GM12878 (cell line): Measurements from ENCODE around the gene POLG. TPM values are rescaled to one million over a fixed set of nuclear protein-coding genes. Genes with fewer than 3 reads are reported as not detected.

ENCODE experiments used
- ATAC-seq: fragments of 200-7000 bp; cut with Tn5 transposase; 3 replicates; pipeline ENCODE4 v1.9.1; 2020; ENCODE audit warnings: mild to moderate bottlenecking, moderate library complexity
- BruUV-seq: library from RNA; stranded (reverse); fragments of 400-500 nt; replicated peaks from 2 replicates; lab custom pipeline; 2021; lab: Mats Ljungman, UMichigan
- CTCF ChIA-PET: fragments of 300-600 bp; sonication (Branson Sonifier 250); formaldehyde crosslinking; extraction: SDS; loops from one replicate; lab custom pipeline; 2021; ENCODE audit warnings: inconsistent platforms; lab: Yijun Ruan, JAX
- POLR2A ChIA-PET: fragments of 350-600 bp; formaldehyde crosslinking; extraction: SDS; loops from one replicate; lab custom pipeline; 2021; ENCODE audit warnings: inconsistent platforms; lab: Charles Lee
- RAD21 ChIA-PET: fragments of 300-600 bp; sonication (Branson Sonifier 250); formaldehyde crosslinking; loops from one replicate; lab custom pipeline; 2023; ENCODE audit warnings: antibody characterized with exemption; ENCODE audit not compliant: unreplicated experiment; lab: Charles Lee
- SMC1A ChIA-PET: fragments of 300-600 bp; sonication (Branson Sonifier 250); formaldehyde crosslinking; loops from one replicate; lab custom pipeline; 2023; ENCODE audit not compliant: unreplicated experiment, uncharacterized antibody; lab: Charles Lee
- DNase-seq: peaks from one replicate; pipeline ENCODE4 v3.0.0-alpha.2; 2011; ENCODE audit warnings: low read depth, low spot score
- FAIRE-seq: peaks from 3 replicates; lab custom pipeline; 2011; peaks lifted over from hg19 to GRCh38; lab: Jason Lieb, UNC
- H2AFZ ChIP-seq: 2 replicates; pipeline ENCODE4 v1.6.0; 2011; ENCODE audit warnings: low read depth, low read length, control low read depth; ENCODE audit not compliant: control insufficient read depth
- H3K27ac ChIP-seq: 2 replicates; pipeline ENCODE4 v1.5.1; 2011; ENCODE audit warnings: control low read depth; ENCODE audit not compliant: control insufficient read depth, insufficient read depth
- H3K27me3 ChIP-seq, 2 experiments: replicated peaks in 1 of 2; 2 replicates each; pipeline versions ENCODE4 v1.6.0 to v1.6.1; 2011; ENCODE audit warnings: low read length in 1 of 2; ENCODE audit not compliant: control insufficient read depth in 2 of 2, insufficient read depth in 2 of 2
- H3K36me3 ChIP-seq, 2 experiments: 2 replicates each; pipeline ENCODE4 v1.5.1; 2011; ENCODE audit warnings: low read length in 1 of 2; ENCODE audit not compliant: control insufficient read depth in 2 of 2, insufficient read depth in 2 of 2
- H3K4me1 ChIP-seq: 2 replicates; pipeline ENCODE4 v1.6.1; 2011; ENCODE audit warnings: mild to moderate bottlenecking, low read length, moderate library complexity, mixed read lengths; ENCODE audit not compliant: control insufficient read depth, insufficient read depth
- H3K4me2 ChIP-seq: 2 replicates; pipeline ENCODE4 v1.6.0; 2011; ENCODE audit warnings: control low read depth; ENCODE audit not compliant: control insufficient read depth, insufficient read depth
- H3K4me3 ChIP-seq: fragments of 200-600 bp; sonication (generic); 2 replicates; pipeline ENCODE4 v1.5.1; 2016
- H3K79me2 ChIP-seq: 2 replicates; pipeline ENCODE4 v1.6.0; 2011; ENCODE audit warnings: low read length; ENCODE audit not compliant: control insufficient read depth, insufficient read depth
- H3K9ac ChIP-seq: 2 replicates; pipeline ENCODE4 v1.8.0; 2011; ENCODE audit warnings: low read length, control low read depth, mixed read lengths; ENCODE audit not compliant: control insufficient read depth, insufficient read depth
- H3K9me3 ChIP-seq: replicated peaks from 3 replicates; pipeline ENCODE4 v1.5.1; 2011; ENCODE audit warnings: mild to moderate bottlenecking, low read length; ENCODE audit not compliant: control insufficient read depth, insufficient read depth
- H4K20me1 ChIP-seq: 2 replicates; pipeline ENCODE4 v1.6.0; 2011; ENCODE audit not compliant: control insufficient read depth, insufficient read depth
- BCL11A ChIP-seq: IDR thresholded peaks from 2 replicates; pipeline ENCODE4 v1.6.1; 2011; ENCODE audit warnings: low read depth, low read length
- CEBPZ ChIP-seq: fragments of 150-350 bp; IDR thresholded peaks from 2 replicates; pipeline ENCODE4 v1.6.1; 2016; ENCODE audit warnings: low read depth, low read length
- CHD2 ChIP-seq: IDR thresholded peaks from 2 replicates; pipeline ENCODE4 v1.6.1; 2011; ENCODE audit warnings: low read depth, low read length, improper control_type of control experiment, borderline replicate concordance
- HDAC2 ChIP-seq: fragments of 200-600 bp; sonication (generic); IDR thresholded peaks from 2 replicates; pipeline ENCODE4 v1.6.1; 2017
- JUNB ChIP-seq: IDR thresholded peaks from 2 replicates; pipeline ENCODE4 v1.6.1; 2016; ENCODE audit warnings: antibody characterized with exemption, mild to moderate bottlenecking
- MYC ChIP-seq: IDR thresholded peaks from 2 replicates; pipeline ENCODE4 v1.6.1; 2011; ENCODE audit warnings: mild to moderate bottlenecking, low read length, moderate library complexity, inconsistent platforms; ENCODE audit not compliant: insufficient read depth, insufficient replicate concordance, insufficient read length, severe bottlenecking
- RB1 ChIP-seq: fragments of 450-650 bp; formaldehyde crosslinking; IDR thresholded peaks from 2 replicates; pipeline ENCODE4 v1.6.1; 2017; ENCODE audit warnings: mild to moderate bottlenecking, borderline replicate concordance
- RFX5 ChIP-seq: IDR thresholded peaks from 2 replicates; pipeline ENCODE4 v1.6.1; 2011; ENCODE audit warnings: low read depth, low read length, improper control_type of control experiment
- SKIL ChIP-seq: fragments of 450-650 bp; IDR thresholded peaks from 2 replicates; pipeline ENCODE4 v1.6.1; 2017; ENCODE audit warnings: mild to moderate bottlenecking, low read depth, inconsistent platforms; ENCODE audit not compliant: poor library complexity, severe bottlenecking
- SMAD1 ChIP-seq: fragments of 450-650 bp; IDR thresholded peaks from 2 replicates; pipeline ENCODE4 v1.6.1; 2018; ENCODE audit warnings: mild to moderate bottlenecking, low read depth; ENCODE audit not compliant: partially characterized antibody
- TCF3 ChIP-seq: IDR thresholded peaks from 2 replicates; pipeline ENCODE4 v1.6.1; 2012; ENCODE audit warnings: low read depth, mild to moderate bottlenecking, low read length, borderline replicate concordance; ENCODE audit not compliant: insufficient read depth
- USF2 ChIP-seq: IDR thresholded peaks from 2 replicates; pipeline ENCODE4 v1.6.1; 2011; ENCODE audit warnings: low read depth, low read length, improper control_type of control experiment, borderline replicate concordance
- ZNF207 ChIP-seq: fragments of 450-650 bp; IDR thresholded peaks from 2 replicates; pipeline ENCODE4 v1.6.1; 2014; ENCODE audit warnings: antibody characterized with exemption, mild to moderate bottlenecking, borderline replicate concordance
- ZNF217 ChIP-seq: fragments of 450-650 bp; IDR thresholded peaks from 2 replicates; pipeline ENCODE4 v1.6.1; 2017; ENCODE audit warnings: antibody characterized with exemption, mild to moderate bottlenecking
- ZNF274 ChIP-seq: IDR thresholded peaks from one replicate; pipeline ENCODE4 v1.8.0; 2011; ENCODE audit not compliant: insufficient read length, insufficient read depth
- ZNF384 ChIP-seq: IDR thresholded peaks from 2 replicates; pipeline ENCODE4 v1.6.1; 2012; ENCODE audit warnings: low read depth, mild to moderate bottlenecking, low read length, improper control_type of control experiment, borderline replicate concordance
- ZZZ3 ChIP-seq: IDR thresholded peaks from 2 replicates; pipeline ENCODE4 v1.6.1; 2011; ENCODE audit warnings: low read depth; ENCODE audit not compliant: control insufficient read depth, insufficient read length
- WGBS: methylation state at CpG from one replicate; pipeline ENCODE4 v1.1.6; 2016; ENCODE audit warnings: low lambda C conversion rate; ENCODE audit not compliant: insufficient replicate concordance, insufficient coverage; ENCODE audit errors: missing lambda C conversion rate; 5-methylcytosine and 5-hydroxymethylcytosine counted together
- in situ Hi-C: fragments of 300-500 bp; cut with MboI; formaldehyde crosslinking; loops from 9 replicates; pipeline ENCODE4 v1.14.3; 2018; ENCODE audit warnings: mixed read lengths
- intact Hi-C: fragments of 100-400 bp; cut with micrococcal nuclease; formaldehyde crosslinking; loops from one replicate; pipeline ENCODE4 v1.14.2; 2022; ENCODE audit not compliant: unreplicated experiment
- polyA plus RNA-seq, 11 experiments: library from polyadenylated mRNA; depleted of rRNA in 4 of 11; unstranded in 6 of 11; stranded (reverse) in 5 of 11; fragments of >200 nt; fragmentation: Nextera tagmentation in 4 of 11; fragmentation: Illumina TruSeq in 1 of 11; extraction: Ambion mirVana in 4 of 11; extraction: Trizol in 1 of 11; gene quantifications; 1 replicate in 1 of 11; 2 replicates in 10 of 11; pipeline versions ENCODE4 v1.2.1 to v1.2.3, GENCODE V29; 2011 to 2016; ENCODE audit warnings: inconsistent platforms in 2 of 11, missing spikeins in 2 of 11, low read depth in 1 of 11
- total RNA-seq, 4 experiments: library from RNA; depleted of rRNA in 3 of 4; stranded (reverse); fragments of >200 nt in 3 of 4; fragmentation: Illumina TruSeq in 1 of 4; extraction: Trizol in 1 of 4; gene quantifications; 2 replicates each; pipeline versions ENCODE4 v1.2.1 to v1.2.3, GENCODE V29; 2013 to 2021

POLG gene
- total and polyA plus RNA-seq, 10 of the 15 experiments (the other 5 are each of a cell fraction or from before 2014, with no cell fraction given), result 14.8 to 71.1 (median 33.0) TPM

- CTCF ChIA-PET, result interaction anchor here (1.2 kb wide), 1 partner anchor 11 kb away, joined by 5 read pairs; no protein-coding TSS in a partner anchor
Observed at GRCh38 chr15:89309993-89310392, 24.6 kb downstream of the POLG start.

More at GRCh38 chr15:89309993-89310392, 24.6 kb downstream of the POLG start:
- Histone ChIP-seq H3K79me2 (no peaks in the 10 kb centered on the region), H3K4me3 (no peak overlapping the region), H3K9ac (no peak overlapping the region), H3K9me3 (no peaks in the 10 kb centered on the region)
- BruUV-seq, result no TSS peak
- no peak for FAIRE-seq
- no peak for ATAC-seq
- TF ChIP-seq SMAD1, result no peak
- TF ChIP-seq CEBPZ, result no peak
- no peak for TF ChIP-seq ZNF207
- no peak for TF ChIP-seq ZNF217
- no peak for TF ChIP-seq MYC
- no peak for TF ChIP-seq ZNF384
- no peak for TF ChIP-seq RFX5
- no peak for TF ChIP-seq TCF3
- no peak for TF ChIP-seq CHD2
- no peak for TF ChIP-seq ZNF274
- no peak for TF ChIP-seq SKIL
- TF ChIP-seq USF2, result no peak
- no peak for TF ChIP-seq JUNB
- no peak for TF ChIP-seq RB1
- no peak for TF ChIP-seq ZZZ3
- TF ChIP-seq HDAC2, result no peak
- no peak for TF ChIP-seq BCL11A
- TF ChIP-seq, all 136 proteins: peak for 0
- ChIA-PET RAD21 (interaction anchor here (0.6 kb wide), 1 partner anchor 124 kb away, joined by 3 read pairs; no protein-coding TSS in a partner anchor), POLR2A (no interaction called here), SMC1A (no interaction called here)
- intact Hi-C loops, result loop anchor here (10.0 kb wide), 1 partner anchor 105 kb away; no protein-coding TSS in a partner anchor
- peaks cover 7 to 31% of the 10 kb centered on the region in 2 experiments for H3K36me3 ChIP-seq
- no peaks in the 10 kb centered on the region for H4K20me1 ChIP-seq
- H3K4me1 ChIP-seq, result no peaks in the 10 kb centered on the region
- H3K27ac ChIP-seq, result no peak overlapping the region
- H2AFZ ChIP-seq, result no peak overlapping the region
- H3K4me2 ChIP-seq, result no peak overlapping the region
- in situ Hi-C loops, result no loop called here
- WGBS, result 52% methylated on average over 2 of the region's 2 CpGs
- no peaks in the 10 kb centered on the region for H3K27me3 ChIP-seq
- no peak for DNase-seq
